Neural crest cell (in vitro differentiated cells): Measurements from ENCODE around the gene KRTAP4-4. TPM values are rescaled to one million over a fixed set of nuclear protein-coding genes. Genes with fewer than 3 reads are reported as not detected.
"Not testable (repeated sequence)": the region's sequence is repeated elsewhere in the genome, so short reads cannot be mapped to it uniquely, and the experiment has no call there.

ENCODE experiments used
- DNase-seq: peaks from one replicate; pipeline ENCODE4 v3.0.0; 2021; ENCODE audit warnings: low read depth, mixed read lengths, low spot score
- H3K27ac Mint-ChIP-seq: one replicate; pipeline ENCODE4 v1.8.0; 2021; ENCODE audit warnings: mild to moderate bottlenecking, mixed read lengths; ENCODE audit not compliant: unreplicated experiment
- H3K27me3 Mint-ChIP-seq: 2 replicates; pipeline ENCODE4 v1.8.0; 2021; ENCODE audit warnings: low read depth, mild to moderate bottlenecking, mixed read lengths
- H3K36me3 Mint-ChIP-seq: 2 replicates; pipeline ENCODE4 v1.8.0; 2021; ENCODE audit warnings: low read depth, mild to moderate bottlenecking, mixed read lengths
- H3K4me1 Mint-ChIP-seq: 2 replicates; pipeline ENCODE4 v1.8.0; 2021; ENCODE audit warnings: mixed read lengths
- H3K4me3 Mint-ChIP-seq: one replicate; pipeline ENCODE4 v1.8.0; 2021; ENCODE audit warnings: mild to moderate bottlenecking, mixed read lengths
- H3K9me3 Mint-ChIP-seq: 2 replicates; pipeline ENCODE4 v1.8.0; 2021; ENCODE audit warnings: mixed read lengths
- total RNA-seq: library from RNA; stranded (reverse); gene quantifications from 2 replicates; pipeline ENCODE4 v1.2.1, GENCODE V29; 2021
- TF ChIP-seq, protein P1 (sequence below): fragments of 200-600 bp; sonication (generic); conservative IDR thresholded peaks from 2 replicates; pipeline ENCODE4 v1.5.0; 2021; ENCODE audit warnings: antibody characterized with exemption, mild to moderate bottlenecking

Gene KRTAP4-4
- total RNA-seq, 1 donor from 2014 or later = not detected

- Mint-ChIP-seq H3K27ac (no peak overlapping the region), H3K36me3 (no peaks in the 10 kb centered on the region), H3K4me1 (no peaks in the 10 kb centered on the region), H3K27me3 (peaks cover 30% of the 10 kb centered on the region), H3K9me3 (no peaks in the 10 kb centered on the region), H3K4me3 (no peak overlapping the region)
- no peak for DNase-seq
- TF ChIP-seq, protein P1, sequence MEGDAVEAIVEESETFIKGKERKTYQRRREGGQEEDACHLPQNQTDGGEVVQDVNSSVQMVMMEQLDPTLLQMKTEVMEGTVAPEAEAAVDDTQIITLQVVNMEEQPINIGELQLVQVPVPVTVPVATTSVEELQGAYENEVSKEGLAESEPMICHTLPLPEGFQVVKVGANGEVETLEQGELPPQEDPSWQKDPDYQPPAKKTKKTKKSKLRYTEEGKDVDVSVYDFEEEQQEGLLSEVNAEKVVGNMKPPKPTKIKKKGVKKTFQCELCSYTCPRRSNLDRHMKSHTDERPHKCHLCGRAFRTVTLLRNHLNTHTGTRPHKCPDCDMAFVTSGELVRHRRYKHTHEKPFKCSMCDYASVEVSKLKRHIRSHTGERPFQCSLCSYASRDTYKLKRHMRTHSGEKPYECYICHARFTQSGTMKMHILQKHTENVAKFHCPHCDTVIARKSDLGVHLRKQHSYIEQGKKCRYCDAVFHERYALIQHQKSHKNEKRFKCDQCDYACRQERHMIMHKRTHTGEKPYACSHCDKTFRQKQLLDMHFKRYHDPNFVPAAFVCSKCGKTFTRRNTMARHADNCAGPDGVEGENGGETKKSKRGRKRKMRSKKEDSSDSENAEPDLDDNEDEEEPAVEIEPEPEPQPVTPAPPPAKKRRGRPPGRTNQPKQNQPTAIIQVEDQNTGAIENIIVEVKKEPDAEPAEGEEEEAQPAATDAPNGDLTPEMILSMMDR = no peak
Observed at GRCh38 chr17:41176744-41177387, 16.3 kb upstream of the KRTAP4-4 start.

DNA sequence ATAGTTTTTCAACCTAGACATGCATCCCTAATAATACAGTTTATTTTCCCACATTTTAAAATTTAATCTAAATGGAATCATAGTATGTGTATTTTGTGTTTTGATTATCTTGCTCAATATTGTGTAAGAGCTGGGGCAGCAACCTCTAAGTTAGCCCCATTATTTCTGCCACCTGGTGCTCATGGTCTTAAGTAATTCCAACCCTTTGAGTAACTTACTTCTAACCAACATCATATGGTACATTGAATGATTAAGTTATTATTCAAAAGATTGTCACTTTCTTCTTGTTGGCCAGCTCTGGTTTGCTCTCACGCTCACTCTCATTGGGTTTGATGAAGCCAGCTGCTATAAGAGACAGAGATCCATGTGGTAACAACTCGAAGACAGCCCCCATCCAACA is 11.3 kb upstream of the KRTAP4-4 start:
- no peak for DNase-seq
- Mint-ChIP-seq H3K27me3 (peaks cover 29% of the 10 kb centered on the region), H3K36me3 (no peaks in the 10 kb centered on the region), H3K4me3 (no peak overlapping the region), H3K9me3 (no peaks in the 10 kb centered on the region), H3K27ac (no peak overlapping the region), H3K4me1 (no peaks in the 10 kb centered on the region)
- TF ChIP-seq, protein P1 = no peak

GRCh38 chr17:41168121-41168520 is 7.6 kb upstream of the KRTAP4-4 start, which contains the start of gene KRTAP4-3:
Gene KRTAP4-3, minus strand, starts transcription at chr17:41168221. Its CDS starts 49 bp downstream, at chr17:41168172.
- no peaks in the 10 kb centered on the region for H3K36me3 Mint-ChIP-seq
- DNase-seq = no peak
- H3K27me3 Mint-ChIP-seq = peaks cover 15% of the 10 kb centered on the region
- H3K27ac Mint-ChIP-seq = no peak within 1 kb of the TSS
- H3K4me3 Mint-ChIP-seq = no peak within 1 kb of the TSS
- no peaks in the 10 kb centered on the region for H3K4me1 Mint-ChIP-seq
- TF ChIP-seq, protein P1 = no peak
- no peaks in the 10 kb centered on the region for H3K9me3 Mint-ChIP-seq

- peaks cover 17% of the 10 kb centered on the region for H3K27me3 Mint-ChIP-seq
- H3K4me3 Mint-ChIP-seq = no peak overlapping the region
- H3K4me1 Mint-ChIP-seq = no peaks in the 10 kb centered on the region
- no peak for DNase-seq
- TF ChIP-seq, protein P1 = no peak
- H3K9me3 Mint-ChIP-seq = no peaks in the 10 kb centered on the region
- no peaks in the 10 kb centered on the region for H3K36me3 Mint-ChIP-seq
- H3K27ac Mint-ChIP-seq = no peak overlapping the region
Observed at GRCh38 chr17:41167561-41167960, 7.0 kb upstream of the KRTAP4-4 start.

GRCh38 chr17:41163828-41164227 is 3.3 kb upstream of the KRTAP4-4 start:
- H3K9me3 Mint-ChIP-seq = no peaks in the 10 kb centered on the region
- H3K4me3 Mint-ChIP-seq = no peak overlapping the region
- no peak for DNase-seq
- TF ChIP-seq, protein P1 = no peak
- H3K27ac Mint-ChIP-seq = no peak overlapping the region
- no peaks in the 10 kb centered on the region for H3K36me3 Mint-ChIP-seq
- no peaks in the 10 kb centered on the region for H3K4me1 Mint-ChIP-seq
- peaks cover 23% of the 10 kb centered on the region for H3K27me3 Mint-ChIP-seq

DNA sequence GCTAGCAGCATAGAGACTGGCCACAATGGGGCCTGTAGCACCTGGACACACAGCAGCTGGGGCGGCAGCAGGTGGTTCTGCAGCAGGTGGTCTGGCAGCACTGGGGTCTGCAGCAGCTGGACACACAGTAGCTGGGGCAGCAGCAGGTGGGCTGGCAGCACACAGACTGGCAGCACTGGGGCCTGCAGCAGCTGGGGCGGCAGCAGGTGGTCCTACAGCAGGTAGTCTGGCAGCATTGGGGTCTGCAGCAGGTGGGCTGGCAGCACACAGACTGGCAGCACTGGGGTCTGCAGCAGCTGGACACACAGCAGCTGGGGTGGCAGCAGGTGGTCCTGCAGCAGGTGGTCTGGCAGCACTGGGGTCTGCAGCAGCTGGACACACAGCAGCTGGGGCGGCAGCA is 358 bp downstream of the KRTAP4-4 start:
- not testable (repeated sequence) for H3K27ac Mint-ChIP-seq, H3K9me3 Mint-ChIP-seq, DNase-seq, H3K36me3 Mint-ChIP-seq, H3K4me3 Mint-ChIP-seq, H3K4me1 Mint-ChIP-seq
- H3K27me3 Mint-ChIP-seq = peaks cover 29% of the 10 kb centered on the region
